Eye (tissue), 1 donor: ENCODE data around the gene SNRNP25.

Experiments
- DNase-seq: peaks from one replicate; pipeline ENCODE4 v3.0.0-alpha.2; 2015

Gene SNRNP25

DNA sequence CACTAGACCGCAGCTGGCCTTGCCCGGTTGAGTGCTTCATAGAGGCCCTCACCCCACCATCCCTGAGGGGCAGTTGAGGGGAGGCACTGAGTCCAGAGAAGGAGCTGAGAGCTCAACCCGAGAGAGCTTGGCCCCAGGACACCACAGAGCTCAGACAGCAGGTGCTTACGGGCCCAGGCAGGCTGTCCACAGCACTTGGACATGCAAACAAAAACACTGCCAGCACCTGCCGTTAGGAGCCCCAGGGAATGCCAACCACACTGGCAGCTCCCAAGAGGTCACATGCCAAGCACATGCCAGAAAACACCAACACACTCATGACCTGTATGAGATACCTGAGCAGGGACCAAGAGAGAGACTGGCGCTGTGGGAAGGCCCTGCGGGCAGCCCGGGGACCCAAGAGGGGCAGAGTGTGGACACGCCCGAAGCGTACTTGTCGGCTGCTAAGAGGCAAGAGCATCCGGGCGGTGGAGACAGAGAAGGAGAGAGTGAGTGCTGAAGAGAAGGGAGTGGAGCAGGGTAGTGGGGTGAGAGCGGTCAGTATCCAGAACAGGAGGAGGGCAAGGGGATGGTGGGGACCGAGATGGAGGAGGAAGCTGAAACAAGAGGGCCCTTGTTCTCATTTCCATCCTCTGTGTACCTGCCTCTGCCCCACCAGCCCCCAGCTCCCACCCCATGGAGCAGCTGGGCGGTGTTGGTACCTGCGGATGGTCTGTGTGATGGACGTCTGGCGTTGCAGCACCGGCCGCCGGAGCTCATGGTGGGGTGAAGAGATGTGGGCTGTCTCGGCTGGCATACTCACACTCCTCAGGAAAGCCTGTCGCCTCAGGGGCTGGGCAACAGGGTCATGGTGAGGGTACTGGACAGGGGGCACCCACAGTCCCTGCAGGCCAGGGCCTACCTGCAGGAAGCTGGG, 10.6 kb downstream of the SNRNP25 start:
- DNase-seq: no peak

DNA sequence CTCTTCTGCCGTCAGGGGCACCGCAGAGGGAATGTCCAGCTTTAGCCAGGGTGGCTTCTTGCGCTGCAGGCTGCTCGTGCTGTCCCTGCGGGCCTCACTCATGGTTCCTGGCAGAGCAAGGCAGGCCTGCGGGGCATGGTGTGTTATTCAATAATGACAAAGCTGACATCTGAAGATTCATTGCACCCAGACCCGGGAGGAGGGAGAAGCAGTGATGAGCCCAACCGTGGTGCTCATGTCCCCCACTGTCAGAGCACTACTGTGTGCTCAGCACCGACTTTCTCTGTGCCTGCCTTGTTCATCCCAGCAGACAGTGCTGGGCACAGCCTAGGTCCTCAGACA, 11.3 kb downstream of the SNRNP25 start:
- DNase-seq: no peak

DNA sequence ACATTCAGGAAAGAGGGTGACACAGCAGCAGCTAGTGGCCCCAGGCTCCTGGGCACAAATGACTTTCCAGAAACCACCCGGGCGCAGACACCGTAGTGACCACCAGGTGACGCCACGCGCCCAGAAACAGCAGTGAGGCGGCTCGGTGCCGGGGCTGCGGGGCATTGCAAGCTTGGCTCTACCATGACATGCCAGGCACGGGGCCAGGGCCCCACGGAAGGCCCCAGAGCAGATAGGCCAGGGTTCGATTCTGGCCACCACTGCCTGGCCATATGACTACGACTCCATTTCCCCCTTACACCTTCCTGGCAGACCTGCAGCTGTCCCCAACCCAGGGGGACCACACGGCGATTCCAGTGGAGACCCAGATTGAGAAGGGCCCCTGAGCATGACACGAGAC, 12.1 kb downstream of the SNRNP25 start:
- peak; percentile 89 for DNase-seq

DNA sequence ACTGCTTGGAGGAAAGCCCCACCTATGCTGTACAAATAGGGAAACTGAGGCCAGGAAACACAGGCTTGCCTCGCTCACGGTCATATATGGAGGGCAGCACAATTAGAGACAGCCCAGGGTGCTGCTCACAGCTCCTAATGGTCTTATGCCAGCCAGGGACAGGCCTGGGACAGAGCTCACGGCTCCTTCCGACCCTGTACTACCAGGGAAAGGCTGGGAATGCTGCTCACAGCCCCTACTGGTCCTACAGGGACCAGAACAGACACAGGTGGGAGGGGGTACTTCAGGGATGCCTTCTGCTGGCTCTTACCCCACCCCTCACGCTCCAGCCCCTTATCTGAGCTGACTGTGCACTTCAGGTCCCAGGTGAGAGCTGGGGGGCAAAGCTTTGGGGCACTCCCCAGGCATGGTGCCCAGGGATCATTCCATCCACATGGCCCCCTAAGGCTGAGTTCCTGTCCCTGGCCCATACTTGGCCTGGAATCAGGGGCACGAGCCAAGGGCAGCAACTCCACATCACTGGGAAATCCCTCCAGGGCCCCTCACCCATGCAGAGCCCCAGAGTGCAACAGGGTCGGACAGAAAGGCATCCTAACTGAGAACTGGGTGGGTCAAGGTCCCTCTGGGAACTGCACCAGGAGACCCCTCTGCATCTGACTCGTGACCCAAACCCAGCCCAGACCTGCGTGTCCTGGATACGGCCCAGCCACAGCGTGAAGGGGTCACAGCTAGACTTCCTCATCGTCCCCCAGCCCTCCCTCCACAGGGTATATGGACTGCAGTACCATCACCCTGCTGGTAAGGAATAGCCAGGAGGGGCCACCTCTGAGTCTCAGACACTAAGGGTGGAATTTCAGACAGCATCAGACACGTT, 12.9 kb downstream of the SNRNP25 start:
- DNase-seq: no peak

DNA sequence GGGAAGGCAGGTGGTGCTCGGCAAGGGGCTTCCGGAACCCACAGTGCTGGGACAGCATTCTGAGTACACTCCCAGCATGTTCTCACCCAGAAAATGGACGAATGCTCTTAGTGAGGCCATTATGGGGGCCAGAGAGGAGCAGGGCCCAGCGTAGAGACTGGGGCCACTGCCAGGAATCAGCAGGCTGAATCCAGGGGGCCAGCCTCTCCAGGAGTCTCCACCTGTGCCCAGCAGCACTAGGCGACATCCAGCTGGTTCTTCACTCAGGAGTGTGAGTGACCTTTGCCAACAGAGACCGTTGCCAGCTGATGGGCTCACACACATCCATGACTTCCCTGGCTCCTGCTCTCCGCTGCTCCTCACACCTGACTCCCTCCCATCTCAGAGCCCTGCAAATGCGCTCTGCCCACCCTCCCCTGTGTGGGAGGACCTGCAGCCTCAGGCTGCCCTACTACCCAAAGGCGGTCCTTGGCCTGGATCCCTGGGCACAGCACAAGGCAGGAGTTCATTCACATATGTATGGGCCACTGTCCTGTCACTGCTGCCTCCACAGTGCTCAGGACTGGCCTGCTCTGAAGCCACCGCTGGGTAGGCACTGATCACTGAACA, 13.7 kb downstream of the SNRNP25 start:
- DNase-seq: no peak

DNA sequence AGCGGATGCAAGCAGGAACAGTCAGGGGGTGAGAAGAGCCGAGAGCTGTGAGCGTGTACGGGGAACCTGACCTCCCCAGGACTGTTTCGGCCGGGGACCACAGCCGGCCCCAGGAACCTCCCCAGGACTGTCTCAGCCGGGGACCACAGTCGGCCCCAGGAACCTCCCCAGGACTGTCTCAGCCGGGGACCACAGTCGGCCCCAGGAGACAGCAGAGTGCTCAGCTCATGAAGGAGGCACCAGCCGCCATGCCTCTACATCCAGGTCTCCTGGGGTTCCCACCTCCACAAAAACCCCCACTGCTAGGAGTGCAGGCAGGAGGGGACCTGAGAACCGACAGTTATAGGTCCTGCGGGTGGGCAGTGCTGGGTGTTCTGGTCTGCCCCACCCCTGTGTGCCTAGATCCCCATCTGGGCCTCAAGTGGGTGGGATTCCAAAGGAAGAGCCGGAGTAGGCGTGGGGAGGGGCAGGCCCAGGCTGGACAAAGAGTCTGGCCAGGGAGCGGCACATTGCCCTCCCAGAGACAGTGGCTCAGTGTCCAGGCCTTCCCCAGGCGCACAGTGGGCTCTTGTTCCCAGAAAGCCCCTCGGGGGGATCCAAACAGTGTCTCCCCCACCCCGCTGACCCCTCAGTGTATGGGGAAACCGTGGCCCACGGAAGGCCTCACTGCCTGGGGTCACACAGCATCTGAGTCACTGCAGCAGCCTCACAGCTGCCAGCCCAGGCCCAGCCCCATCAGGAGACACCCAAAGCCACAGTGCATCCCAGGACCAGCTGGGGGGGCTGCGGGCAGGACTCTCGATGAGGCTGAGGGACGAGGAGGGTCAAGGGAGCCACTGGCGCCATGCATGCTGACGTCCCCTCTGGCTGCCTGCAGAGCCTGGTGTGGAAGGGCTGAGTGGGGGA, 14.5 kb downstream of the SNRNP25 start:
- peak; percentile 57 for DNase-seq

DNA sequence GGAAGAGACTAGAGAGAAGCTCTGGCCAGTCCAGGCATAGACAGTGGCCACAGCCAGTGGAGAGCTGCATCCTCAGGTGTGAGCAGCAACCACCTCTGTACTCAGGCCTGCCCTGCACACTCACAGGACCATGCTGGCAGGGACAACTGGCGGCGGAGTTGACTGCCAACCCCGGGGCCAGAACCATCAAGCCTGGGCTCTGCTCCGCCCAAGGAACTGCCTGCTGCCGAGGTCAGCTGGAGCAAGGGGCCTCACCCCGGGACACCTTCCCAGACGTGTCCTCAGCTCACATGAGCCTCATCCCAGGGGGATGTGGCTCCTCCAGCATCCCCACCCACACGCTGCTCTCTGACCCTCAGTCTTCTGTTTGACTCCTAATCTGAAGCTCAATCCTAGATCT, 15.6 kb downstream of the SNRNP25 start:
- no peak for DNase-seq

DNA sequence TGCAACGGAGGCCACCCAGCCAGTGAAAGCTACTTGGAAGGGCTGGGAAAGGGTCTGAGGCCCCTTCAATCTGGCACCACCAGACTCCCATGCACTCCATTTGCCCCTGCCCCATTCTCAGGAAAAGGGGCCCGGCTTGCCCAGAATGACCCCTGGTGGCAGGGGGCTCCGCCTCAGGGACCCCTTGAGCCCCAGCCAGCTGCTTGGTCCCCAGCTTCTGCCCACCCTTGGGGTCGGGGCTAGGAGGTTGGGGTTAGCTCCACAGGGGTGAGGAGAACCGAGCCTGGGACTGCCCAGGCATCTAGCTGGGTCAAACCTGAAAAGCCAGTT, 17.5 kb downstream of the SNRNP25 start:
- no peak for DNase-seq

DNA sequence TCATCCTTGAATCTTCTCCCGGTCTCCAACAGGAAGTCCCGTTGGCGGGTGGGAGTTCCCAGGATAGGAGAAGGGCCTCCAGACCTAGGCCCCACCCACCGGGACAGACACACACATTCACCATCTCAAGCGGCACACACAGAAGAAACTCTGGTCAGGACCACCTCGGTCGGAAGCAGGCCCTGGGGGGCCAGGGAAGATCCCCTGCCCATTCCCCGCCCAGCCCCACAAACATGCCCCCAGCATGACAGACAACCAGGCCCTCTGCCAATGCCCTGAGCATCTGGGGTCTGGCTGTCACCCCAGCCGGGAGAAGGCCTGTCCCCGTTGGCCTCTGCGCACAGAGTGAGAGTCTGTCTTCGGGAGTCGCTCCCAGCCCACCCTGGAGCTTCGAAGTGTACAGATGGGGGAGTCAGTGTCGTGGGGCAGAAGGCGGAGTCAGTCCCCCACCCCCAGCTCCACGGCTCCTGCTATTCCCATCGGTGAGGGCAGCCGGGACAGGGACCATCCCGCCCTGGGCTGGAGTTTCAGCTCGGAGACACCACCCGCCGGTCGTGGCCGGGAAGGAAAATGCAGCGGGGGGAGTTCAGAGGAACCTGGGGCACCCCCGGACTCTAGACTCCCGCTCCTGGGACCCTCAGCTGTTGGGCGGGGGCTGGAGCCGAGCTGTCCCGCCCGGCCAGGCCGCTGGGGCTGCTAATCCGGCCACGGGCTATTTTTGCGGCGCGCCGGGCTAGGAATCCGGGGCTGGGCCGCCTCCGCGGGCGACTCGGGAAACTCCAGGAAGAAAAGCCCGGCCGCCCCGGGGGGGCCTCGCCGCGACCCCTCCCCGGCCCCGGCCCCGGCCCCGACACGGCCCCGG, 18.1 kb downstream of the SNRNP25 start:
- peak; percentile 75 for DNase-seq

DNA sequence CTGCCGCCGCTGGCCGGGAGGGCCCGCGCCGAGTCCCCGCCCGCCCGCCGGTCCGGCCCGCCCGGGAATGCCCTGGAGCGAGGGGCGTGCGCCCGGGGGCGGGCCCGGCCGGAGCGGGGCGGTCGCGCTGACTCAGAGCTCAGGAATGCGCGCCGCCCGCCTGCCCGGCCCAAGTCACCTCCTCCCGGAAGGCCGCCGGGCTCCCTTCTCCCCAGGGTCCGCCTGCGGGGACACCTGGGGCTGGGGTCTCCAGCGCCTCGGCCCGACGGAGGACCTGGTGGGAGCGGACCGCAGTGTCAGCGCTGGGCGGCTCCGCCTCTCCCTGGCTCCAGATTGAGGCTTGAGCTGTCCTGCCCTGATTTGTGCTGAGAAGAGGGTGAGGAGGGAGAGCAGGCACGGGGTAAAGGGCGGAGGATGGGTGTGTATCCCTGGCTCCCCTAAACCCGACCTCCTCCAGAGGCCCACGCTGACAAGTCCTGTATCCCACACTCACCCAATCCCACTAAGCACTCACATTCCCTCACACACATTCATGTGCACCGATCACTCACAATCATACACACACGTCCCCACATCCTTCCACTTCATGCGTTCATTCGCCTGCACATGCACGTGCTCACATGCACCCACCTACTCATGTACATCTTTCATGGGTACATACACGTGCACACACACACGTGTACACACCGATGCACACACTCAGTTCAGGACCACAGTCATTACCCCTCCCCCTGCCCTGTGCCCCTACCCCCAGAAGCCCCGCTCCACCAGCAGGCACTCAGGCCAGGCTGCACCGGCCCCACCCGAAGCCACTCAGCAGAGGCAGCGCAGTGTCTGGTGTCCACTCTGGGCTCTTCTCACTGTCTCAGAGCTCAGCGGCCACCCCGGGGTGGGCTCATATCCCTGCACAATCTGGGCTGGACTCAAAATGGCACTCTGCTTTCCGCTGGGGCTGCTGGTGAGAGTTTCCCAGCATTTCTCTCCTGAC, 19.2 kb downstream of the SNRNP25 start, which contains the start of gene RHBDF1:
Gene RHBDF1, minus strand, starts transcription at position 71 of the 988 bp plus-strand sequence. CDS start 7,616 bp downstream, outside the sequence.
- DNase-seq: peak; percentile 76

DNA sequence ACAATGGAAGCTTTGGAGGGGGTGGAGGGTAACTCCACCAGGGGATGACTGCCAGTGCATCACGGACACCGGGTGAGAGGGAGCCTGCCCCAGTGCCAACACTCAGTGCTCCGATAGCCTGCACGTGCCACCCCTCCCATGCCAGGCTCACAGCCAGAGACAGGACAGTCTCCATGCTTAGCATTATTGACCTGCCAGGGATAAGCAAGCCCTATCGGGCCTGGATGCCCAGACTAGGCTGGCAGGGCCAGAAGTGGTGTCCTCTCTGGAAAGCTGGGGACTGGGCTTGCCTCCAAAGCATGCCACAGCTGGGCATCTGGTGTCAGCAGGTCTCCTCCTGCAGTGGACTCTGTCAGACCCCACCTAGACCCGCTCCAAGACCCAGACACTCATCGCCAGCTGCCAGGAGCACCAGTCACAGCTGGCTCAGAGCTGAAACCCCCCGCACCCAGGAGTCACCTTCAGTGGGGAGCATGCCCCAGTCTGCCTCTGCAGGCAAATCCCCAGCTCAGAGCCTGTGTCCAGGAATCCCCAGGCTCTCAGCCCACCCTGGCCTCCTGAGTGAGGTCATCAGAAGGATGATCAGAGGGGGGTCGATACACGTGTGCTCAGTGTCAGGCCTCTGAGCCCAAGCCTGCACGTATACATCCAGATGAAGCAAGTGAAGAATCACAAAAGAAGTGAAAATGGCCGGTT, 20.6 kb downstream of the SNRNP25 start:
- DNase-seq: no peak

DNA sequence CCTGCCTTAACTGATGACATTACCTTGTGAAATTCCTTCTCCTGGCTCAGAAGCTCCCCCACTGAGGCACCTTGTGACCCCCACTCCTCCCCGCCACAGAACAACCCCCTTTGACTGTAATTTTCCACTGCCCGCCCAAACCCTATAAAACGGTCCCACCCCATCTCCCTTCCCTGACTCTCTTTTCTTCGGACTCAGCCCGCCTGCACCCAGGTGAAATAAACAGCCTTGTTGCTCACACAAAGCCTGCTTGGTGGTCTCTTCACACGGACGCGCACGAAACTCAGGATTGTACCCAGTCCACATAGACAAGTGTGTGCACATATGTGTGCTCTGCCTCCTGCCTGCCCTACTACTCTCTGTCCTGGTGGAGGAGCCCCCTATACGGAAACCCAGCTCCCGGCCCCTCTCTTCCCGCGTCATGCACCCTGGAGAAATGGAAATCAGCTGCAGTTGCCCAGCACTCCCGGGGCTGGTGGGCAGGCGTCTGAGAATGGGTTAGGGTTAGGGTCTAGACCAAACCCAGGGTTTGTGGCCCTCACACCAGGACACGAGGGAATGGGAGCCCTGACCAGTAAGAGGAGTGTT, 21.2 kb downstream of the SNRNP25 start:
- no peak for DNase-seq

DNA sequence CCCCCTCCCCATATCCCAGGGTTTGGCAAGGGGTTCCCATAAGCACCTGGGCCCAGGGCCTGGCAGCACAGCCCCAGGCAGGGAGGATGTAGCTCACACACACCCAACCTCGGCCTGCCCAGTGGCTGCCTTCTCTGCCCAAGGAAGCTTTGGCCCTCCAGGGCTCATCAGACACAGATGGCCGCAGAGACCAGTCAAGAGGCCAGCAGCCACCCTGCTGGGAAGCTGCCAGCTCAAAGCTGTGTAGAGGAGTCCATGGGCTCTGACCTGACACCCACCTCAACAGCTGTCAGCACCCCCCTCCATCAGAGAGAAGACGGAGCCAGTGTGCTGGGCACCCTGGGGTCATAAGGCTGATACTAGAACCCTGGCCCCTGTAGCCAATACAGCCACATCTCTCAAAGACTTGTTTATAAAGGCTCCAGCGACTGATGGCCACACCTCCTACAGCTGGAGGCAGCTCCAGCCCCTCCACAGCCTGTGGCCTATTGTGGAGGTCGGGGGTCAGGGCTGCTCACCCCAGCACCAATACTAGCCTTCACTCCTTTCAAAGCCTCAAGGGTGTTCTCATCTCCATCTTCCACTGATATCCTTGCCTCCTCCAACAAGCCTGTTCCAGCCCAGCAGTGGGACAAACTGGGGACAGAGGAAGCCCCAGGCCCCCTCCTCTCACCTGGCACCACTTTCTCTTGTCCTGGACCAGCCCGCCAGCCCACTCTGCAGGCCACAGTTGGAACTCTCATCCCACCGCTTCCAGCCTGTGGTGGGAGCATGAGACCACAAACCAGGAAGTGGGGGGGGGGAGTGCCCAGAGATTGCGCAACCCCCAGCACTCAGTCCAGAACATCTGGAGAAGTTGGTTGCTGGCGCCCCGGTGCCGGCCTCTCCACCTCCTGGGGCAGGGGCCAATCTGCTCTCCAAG, 22.2 kb downstream of the SNRNP25 start:
- DNase-seq: peak; percentile 50

DNA sequence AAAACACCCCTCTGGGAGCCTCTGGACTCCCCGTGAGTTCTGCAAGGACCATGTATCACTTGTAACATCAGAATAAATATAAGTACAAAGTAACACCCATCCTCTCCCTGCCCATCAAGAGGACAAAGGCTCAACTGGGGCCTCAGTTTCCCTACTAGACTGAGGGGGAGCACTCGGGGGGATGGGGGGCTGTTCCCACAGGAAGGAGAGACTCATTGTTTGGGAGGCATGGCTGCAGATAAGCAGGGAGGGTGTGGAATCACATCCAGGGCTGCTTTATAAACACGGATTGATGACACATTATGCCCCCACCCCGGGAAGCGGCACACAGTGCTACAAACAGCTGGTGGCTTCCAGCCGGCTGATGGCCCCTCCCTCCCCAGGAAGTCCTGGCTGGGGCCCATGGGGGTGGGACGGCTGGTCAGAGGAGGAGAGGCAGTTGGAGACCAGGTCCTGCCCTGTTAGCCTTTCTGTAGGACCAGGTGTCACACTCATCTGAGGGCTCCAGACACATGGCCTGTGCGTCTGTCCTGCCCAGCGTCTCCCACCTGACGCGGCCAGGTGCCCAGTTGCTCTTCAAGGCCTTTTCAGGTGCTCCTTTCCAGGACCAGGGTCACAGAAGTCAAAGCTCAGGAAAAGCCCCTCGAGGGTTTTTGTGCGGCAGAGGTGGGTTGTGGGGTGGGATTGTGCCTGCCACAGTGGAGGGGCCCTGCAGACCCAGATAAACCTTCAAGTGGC, 23.1 kb downstream of the SNRNP25 start:
- DNase-seq: no peak

DNA sequence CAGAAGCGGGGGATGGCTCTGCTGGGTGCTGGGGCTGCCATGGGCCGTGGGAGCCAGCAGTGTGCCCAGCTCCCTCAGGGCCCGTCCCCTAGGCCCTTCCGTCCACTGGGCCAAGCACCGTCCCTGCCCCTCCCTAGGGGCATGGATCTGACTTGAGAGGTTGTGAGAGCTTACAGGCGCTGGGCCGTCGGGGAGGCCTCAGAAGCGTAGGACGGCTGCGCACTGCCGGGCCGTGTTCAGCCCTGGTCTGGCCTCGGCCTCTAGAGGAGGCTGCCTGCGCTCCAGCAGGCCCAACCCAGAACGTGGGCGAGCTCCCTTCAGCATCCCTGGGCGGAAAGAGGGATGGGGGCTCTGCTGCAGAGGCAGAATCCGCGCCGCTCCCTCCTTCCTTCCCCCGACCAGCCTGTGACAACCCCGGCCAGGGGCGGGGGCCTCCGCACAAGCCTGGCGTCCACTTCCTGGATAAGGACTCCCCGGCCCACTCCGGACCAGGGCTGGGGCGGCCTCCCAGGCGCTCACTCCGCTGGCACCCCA, 23.7 kb downstream of the SNRNP25 start:
- DNase-seq: peak; percentile 73

DNA sequence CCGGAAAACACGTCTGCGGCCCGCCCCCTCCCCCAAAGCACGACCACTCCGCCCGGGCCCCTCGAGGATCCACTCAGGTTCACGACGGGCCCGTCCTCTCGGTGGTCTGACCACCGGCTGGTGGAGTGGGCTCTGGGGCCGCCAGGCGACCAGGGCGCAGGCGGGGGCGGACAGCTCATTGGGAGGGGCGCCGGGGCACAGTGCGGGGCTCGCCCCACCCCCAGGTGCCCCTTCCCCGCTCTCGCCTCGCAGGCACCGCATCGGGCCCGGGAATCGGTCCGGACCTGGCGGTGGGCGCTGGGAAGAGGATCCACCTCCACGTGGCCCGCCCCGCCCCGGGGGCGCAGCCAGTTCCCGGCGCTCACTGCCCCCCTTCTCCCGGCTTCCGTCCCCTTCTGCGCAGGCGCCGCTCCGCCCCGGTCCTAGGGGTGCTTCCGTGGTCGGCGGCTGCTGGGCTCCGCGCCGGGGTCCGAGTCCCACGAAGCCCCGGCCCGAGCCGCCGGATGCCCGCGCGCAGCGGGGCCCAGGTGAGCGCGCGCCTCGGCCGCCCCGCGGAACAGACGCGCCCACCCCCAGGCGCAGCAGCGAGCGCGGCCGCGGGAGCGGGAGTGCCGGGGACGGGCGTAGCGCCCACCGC, 24.3 kb downstream of the SNRNP25 start, which contains the start of gene MPG:
Gene MPG, plus strand, starts transcription at position 419 of the 637 bp plus-strand sequence. Its CDS starts 85 bp downstream, at position 504.
- DNase-seq: peak; percentile 91
